DMS53 (cell line): ENCODE measurements around the gene CEBPZOS.

Source experiments
- DNase-seq: peaks from one replicate; lab custom pipeline; 2025; lab: John Stamatoyannopoulos, UW

Gene CEBPZOS

GRCh38 chr2:37232131-37232933, 36.0 kb downstream of the CEBPZOS start:
- DNase-seq: no peak

- DNase-seq: no peak
These were observed 47.1 kb downstream of the CEBPZOS start for GRCh38 chr2:37243435-37243834.

- DNase-seq: no peak
These were observed 47.7 kb downstream of the CEBPZOS start for GRCh38 chr2:37244017-37244416.

GRCh38 chr2:37244755-37245154, 48.5 kb downstream of the CEBPZOS start:
- DNase-seq: no peak

- no peak for DNase-seq
These were observed 49.9 kb downstream of the CEBPZOS start for GRCh38 chr2:37246205-37246604.

GRCh38 chr2:37250869-37251740, 54.8 kb downstream of the CEBPZOS start:
- DNase-seq: no peak
